ENCODE measurements around the gene CES3.

The CES3 gene

DNA sequence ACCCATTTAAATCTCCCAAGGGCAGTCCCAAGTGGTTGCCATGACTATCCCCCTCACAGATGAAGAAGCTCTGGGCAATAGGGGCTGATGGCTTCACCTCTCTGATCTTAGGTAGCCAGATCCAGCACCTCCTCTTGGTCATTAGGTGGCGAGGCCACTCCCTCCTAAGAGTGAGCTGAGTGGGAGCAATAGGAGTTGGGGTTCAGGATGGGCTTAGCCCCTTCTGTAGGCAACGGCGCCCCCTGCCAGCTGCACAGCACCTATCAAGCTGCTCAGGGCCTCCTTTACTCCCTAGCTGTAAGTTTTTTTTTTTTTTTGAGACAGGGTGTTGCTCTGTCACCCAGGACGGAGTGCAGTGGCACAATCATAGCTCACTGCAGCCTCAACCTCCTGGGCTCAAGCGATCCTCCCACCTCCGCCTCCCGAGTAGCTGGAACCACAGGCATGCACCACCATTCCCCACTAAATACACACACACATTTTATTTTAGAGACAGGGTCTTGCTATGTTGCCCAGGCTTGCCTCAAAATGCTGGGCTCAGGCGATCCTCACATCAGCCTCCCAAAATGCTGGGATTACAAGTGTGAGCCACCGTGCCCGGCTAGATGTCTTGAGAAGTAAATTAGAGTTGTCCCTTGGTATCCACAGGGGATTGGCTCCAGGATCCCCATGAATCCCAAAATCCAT, 32.2 kb upstream of the CES3 start:
- no peaks in the 10 kb centered on the region for H3K9me2 ChIP-seq (replicated peaks; ENCODE audit: insufficient read depth, low read length)
- 0 out of 2 replicates have a peak, but pooled peaks cover 3% of the 10 kb centered on the region for H3F3A ChIP-seq (ENCODE audit: insufficient read depth)
- peaks cover 7% of the 10 kb centered on the region for H3K79me2 ChIP-seq (ENCODE audit: insufficient read depth, low read length)
- H4K20me1 ChIP-seq (ENCODE audit: low read depth, low read length): no peaks in the 10 kb centered on the region
- H3K27me3 ChIP-seq (ENCODE audit: low read length): no peaks in the 10 kb centered on the region
- H3K27ac ChIP-seq (ENCODE audit: low read depth, low read length): no peak overlapping the region
- TF ChIP-seq, protein P1, sequence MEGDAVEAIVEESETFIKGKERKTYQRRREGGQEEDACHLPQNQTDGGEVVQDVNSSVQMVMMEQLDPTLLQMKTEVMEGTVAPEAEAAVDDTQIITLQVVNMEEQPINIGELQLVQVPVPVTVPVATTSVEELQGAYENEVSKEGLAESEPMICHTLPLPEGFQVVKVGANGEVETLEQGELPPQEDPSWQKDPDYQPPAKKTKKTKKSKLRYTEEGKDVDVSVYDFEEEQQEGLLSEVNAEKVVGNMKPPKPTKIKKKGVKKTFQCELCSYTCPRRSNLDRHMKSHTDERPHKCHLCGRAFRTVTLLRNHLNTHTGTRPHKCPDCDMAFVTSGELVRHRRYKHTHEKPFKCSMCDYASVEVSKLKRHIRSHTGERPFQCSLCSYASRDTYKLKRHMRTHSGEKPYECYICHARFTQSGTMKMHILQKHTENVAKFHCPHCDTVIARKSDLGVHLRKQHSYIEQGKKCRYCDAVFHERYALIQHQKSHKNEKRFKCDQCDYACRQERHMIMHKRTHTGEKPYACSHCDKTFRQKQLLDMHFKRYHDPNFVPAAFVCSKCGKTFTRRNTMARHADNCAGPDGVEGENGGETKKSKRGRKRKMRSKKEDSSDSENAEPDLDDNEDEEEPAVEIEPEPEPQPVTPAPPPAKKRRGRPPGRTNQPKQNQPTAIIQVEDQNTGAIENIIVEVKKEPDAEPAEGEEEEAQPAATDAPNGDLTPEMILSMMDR (IDR thresholded peaks at IDR 0.05; ENCODE audit: insufficient read depth, low read length, poor library complexity, severe bottlenecking): peak; percentile 32
- TF ChIP-seq EZH2phosphoT487 (conservative IDR thresholded peaks at IDR 0.05; ENCODE audit: low read length): no peak
- no peak overlapping the region for H3K4me3 ChIP-seq (ENCODE audit: insufficient read depth, low read length, poor library complexity, severe bottlenecking)
- H2AFZ ChIP-seq (ENCODE audit: low read depth, low read length, severe bottlenecking): no peak overlapping the region
- no peaks in the 10 kb centered on the region for H3K9me3 ChIP-seq (ENCODE audit: insufficient read depth, low read length)
- H3K4me2 ChIP-seq (ENCODE audit: low read depth, low read length, poor library complexity, severe bottlenecking): no peak overlapping the region
- H3K9ac ChIP-seq (ENCODE audit: low read length): no peak overlapping the region
- H3K36me3 ChIP-seq (ENCODE audit: low read length): no peaks in the 10 kb centered on the region

DNA sequence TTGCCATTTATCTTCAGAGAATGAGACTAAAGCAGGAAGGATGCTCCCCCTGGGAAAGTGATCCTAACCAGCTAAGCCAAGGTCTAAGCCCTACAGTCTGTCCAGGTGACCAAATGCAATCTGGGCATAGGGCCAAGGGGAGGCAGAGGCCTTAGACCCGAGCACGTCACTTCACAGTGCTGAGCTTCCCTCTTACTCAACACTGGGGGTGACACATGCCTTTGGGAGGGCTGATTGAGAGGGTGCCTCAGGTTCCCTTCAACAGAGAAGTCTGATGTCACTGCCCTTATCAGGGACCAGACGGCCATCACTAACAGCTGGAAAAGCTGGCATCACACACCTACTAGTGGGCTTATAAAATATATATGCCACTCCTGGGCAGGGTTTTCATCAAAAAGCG, 30.9 kb upstream of the CES3 start:
- no peak overlapping the region for H3K27ac ChIP-seq (ENCODE audit: low read depth, low read length)
- no peak overlapping the region for H2AFZ ChIP-seq (ENCODE audit: low read depth, low read length, severe bottlenecking)
- no peaks in the 10 kb centered on the region for H3K9me3 ChIP-seq (ENCODE audit: insufficient read depth, low read length)
- no peak overlapping the region for H3K4me2 ChIP-seq (ENCODE audit: low read depth, low read length, poor library complexity, severe bottlenecking)
- H3K27me3 ChIP-seq (ENCODE audit: low read length): no peaks in the 10 kb centered on the region
- H3K36me3 ChIP-seq (ENCODE audit: low read length): no peaks in the 10 kb centered on the region
- no peaks in the 10 kb centered on the region for H3K9me2 ChIP-seq (replicated peaks; ENCODE audit: insufficient read depth, low read length)
- H4K20me1 ChIP-seq (ENCODE audit: low read depth, low read length): no peaks in the 10 kb centered on the region
- no peak for TF ChIP-seq EZH2phosphoT487 (conservative IDR thresholded peaks at IDR 0.05; ENCODE audit: low read length)
- TF ChIP-seq, protein P1 (IDR thresholded peaks at IDR 0.05; ENCODE audit: insufficient read depth, low read length, poor library complexity, severe bottlenecking): no peak
- no peak overlapping the region for H3K4me3 ChIP-seq (ENCODE audit: insufficient read depth, low read length, poor library complexity, severe bottlenecking)
- 0 out of 2 replicates have a peak, but pooled peaks cover 3% of the 10 kb centered on the region for H3F3A ChIP-seq (ENCODE audit: insufficient read depth)
- H3K79me2 ChIP-seq (ENCODE audit: insufficient read depth, low read length): peaks cover 12% of the 10 kb centered on the region
- no peak overlapping the region for H3K9ac ChIP-seq (ENCODE audit: low read length)

DNA sequence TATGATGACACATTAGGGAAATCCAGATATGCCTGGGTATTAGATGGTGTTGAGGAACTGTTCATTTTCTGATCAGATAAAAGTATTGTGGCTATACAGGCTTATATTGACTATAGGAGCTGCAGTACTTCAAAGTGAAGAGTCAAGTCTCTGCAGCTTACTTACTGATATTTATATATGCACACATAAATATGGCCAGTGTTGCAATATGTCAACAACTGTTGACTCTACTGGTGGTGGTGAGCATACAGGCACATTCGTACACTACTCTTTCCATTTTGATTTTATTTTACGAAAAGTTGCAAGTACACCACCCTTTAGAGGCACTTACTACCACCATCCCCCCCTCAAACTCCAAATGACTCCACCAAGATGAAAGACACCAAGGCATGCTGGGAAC, 29.4 kb upstream of the CES3 start:
- TF ChIP-seq, protein P1 (IDR thresholded peaks at IDR 0.05; ENCODE audit: insufficient read depth, low read length, poor library complexity, severe bottlenecking): no peak
- TF ChIP-seq EZH2phosphoT487 (conservative IDR thresholded peaks at IDR 0.05; ENCODE audit: low read length): no peak
- Histone ChIP-seq H2AFZ (ENCODE audit: low read depth, low read length, severe bottlenecking) (no peak overlapping the region), H3F3A (ENCODE audit: insufficient read depth) (0 out of 2 replicates have a peak, but pooled peaks cover 3% of the 10 kb centered on the region), H3K36me3 (ENCODE audit: low read length) (no peaks in the 10 kb centered on the region), H4K20me1 (ENCODE audit: low read depth, low read length) (no peaks in the 10 kb centered on the region), H3K9ac (ENCODE audit: low read length) (no peak overlapping the region), H3K4me3 (ENCODE audit: insufficient read depth, low read length, poor library complexity, severe bottlenecking) (no peak overlapping the region), H3K27me3 (ENCODE audit: low read length) (no peaks in the 10 kb centered on the region), H3K9me2 (replicated peaks; ENCODE audit: insufficient read depth, low read length) (no peaks in the 10 kb centered on the region), H3K4me2 (ENCODE audit: low read depth, low read length, poor library complexity, severe bottlenecking) (no peak overlapping the region), H3K79me2 (ENCODE audit: insufficient read depth, low read length) (peaks cover 12% of the 10 kb centered on the region), H3K27ac (ENCODE audit: low read depth, low read length) (no peak overlapping the region), H3K9me3 (ENCODE audit: insufficient read depth, low read length) (no peaks in the 10 kb centered on the region)
